ENCODE measurements around the gene HGF.

DNA sequence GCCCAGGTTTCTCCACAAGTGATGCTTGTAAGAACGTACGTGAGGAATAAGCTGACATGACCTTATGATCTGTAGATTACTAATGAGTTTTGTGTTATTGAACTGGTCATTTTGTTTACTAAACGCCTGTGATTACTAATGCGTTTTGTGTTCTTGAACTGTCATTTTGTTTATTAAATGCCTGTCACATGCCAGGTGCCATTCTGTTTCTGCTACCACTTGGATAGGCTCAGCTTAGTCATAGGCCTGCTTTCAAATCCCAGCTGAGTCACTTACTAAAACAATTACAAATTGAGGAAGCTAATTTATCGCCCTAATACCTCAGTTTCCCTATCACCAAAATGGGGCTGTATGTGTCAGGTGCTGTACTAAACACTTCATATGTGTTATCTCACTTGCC is 4.7 kb upstream of the HGF start:
- TF ChIP-seq EZH2 (IDR thresholded peaks at IDR 0.05) (no peak), POLR2AphosphoS5 (IDR thresholded peaks at IDR 0.05; ENCODE audit: borderline replicate concordance, low read depth, low read length) (no peak)

All from SK-N-MC (cell line).